HEK293 (cell line): ENCODE data around the gene JAZF1.

ENCODE experiments used
- CTCF ChIA-PET: fragments of 350-600 bp; formaldehyde crosslinking; extraction: SDS; loops from one replicate; lab custom pipeline; 2021; ENCODE audit warnings: antibody characterized with exemption; lab: Yijun Ruan, JAX
- POLR2A ChIA-PET: fragments of 300-600 bp; formaldehyde crosslinking; extraction: SDS; loops from one replicate; lab custom pipeline; 2020; ENCODE audit warnings: antibody characterized with exemption, inconsistent platforms; lab: Yijun Ruan, JAX
- H3K27ac ChIP-seq: fragments of 200-500 bp; sonication (Bioruptor generic); 2 replicates; pipeline ENCODE4 v1.5.1; 2014; ENCODE audit warnings: low read depth, low read length, control low read depth, inconsistent platforms; ENCODE audit errors: extremely low read depth
- H3K36me3 ChIP-seq, 2 experiments: fragments of 200-500 bp in 1 of 2; sonication (Bioruptor generic) in 1 of 2; 1 replicate in 1 of 2; 2 replicates in 1 of 2; pipeline ENCODE4 v1.5.1; 2014 to 2017; ENCODE audit warnings: inconsistent platforms in 2 of 2, low read length in 2 of 2; ENCODE audit not compliant: control insufficient read depth in 2 of 2, insufficient read depth in 1 of 2
- H3K4me1 ChIP-seq: fragments of 200-500 bp; sonication (Bioruptor generic); 2 replicates; pipeline ENCODE4 v1.5.1; 2014; ENCODE audit warnings: mild to moderate bottlenecking, low read length, inconsistent platforms; ENCODE audit not compliant: control insufficient read depth, insufficient read depth
- H3K4me3 ChIP-seq: 2 replicates; pipeline ENCODE4 v1.5.1; 2011; ENCODE audit warnings: low read depth, mild to moderate bottlenecking, control low read depth, low read length, moderate library complexity
- H3K9me3 ChIP-seq: fragments of 200-500 bp; sonication (Bioruptor generic); 2 replicates; pipeline ENCODE4 v1.5.1; 2014; ENCODE audit warnings: low read depth, low read length, inconsistent platforms; ENCODE audit not compliant: control insufficient read depth, insufficient read depth
- OSR2 ChIP-seq: fragments of 450-650 bp; formaldehyde crosslinking; IDR thresholded peaks from 2 replicates; pipeline ENCODE4 v1.5.1; 2016; ENCODE audit warnings: missing biosample characterization, missing genetic modification characterization
- PBX3 ChIP-seq: sonication (generic); formaldehyde crosslinking; IDR thresholded peaks from 2 replicates; pipeline ENCODE4 v1.8.1; 2022; ENCODE audit warnings: mild to moderate bottlenecking, moderate library complexity, missing genetic modification reagents
- YY2 ChIP-seq: fragments of 450-650 bp; formaldehyde crosslinking; IDR thresholded peaks from 2 replicates; pipeline ENCODE4 v1.5.1; 2016; ENCODE audit warnings: missing biosample characterization, missing genetic modification characterization
- ZEB2 ChIP-seq: fragments of 450-650 bp; formaldehyde crosslinking; IDR thresholded peaks from 2 replicates; pipeline ENCODE4 v1.5.1; 2016; ENCODE audit warnings: missing biosample characterization, missing genetic modification characterization
- ZNF114 ChIP-seq: fragments of 450-650 bp; formaldehyde crosslinking; IDR thresholded peaks from 2 replicates; pipeline ENCODE4 v1.5.0; 2017; ENCODE audit warnings: missing biosample characterization, missing genetic modification characterization
- ZNF138 ChIP-seq: fragments of 450-650 bp; formaldehyde crosslinking; IDR thresholded peaks from 2 replicates; pipeline ENCODE4 v1.5.1; 2016; ENCODE audit warnings: missing biosample characterization, missing genetic modification characterization, borderline replicate concordance
- ZNF184 ChIP-seq: fragments of 450-650 bp; IDR thresholded peaks from 2 replicates; pipeline ENCODE4 v1.5.1; 2018; ENCODE audit warnings: missing biosample characterization, mild to moderate bottlenecking, missing genetic modification characterization
- ZNF211 ChIP-seq: fragments of 450-650 bp; formaldehyde crosslinking; IDR thresholded peaks from 2 replicates; pipeline ENCODE4 v1.5.1; 2016; ENCODE audit warnings: low read depth, missing biosample characterization, missing genetic modification characterization
- ZNF214 ChIP-seq: fragments of 450-650 bp; formaldehyde crosslinking; IDR thresholded peaks from 2 replicates; pipeline ENCODE4 v1.5.1; 2017; ENCODE audit warnings: missing biosample characterization, mild to moderate bottlenecking, missing genetic modification characterization, borderline replicate concordance
- ZNF221 ChIP-seq: fragments of 450-650 bp; formaldehyde crosslinking; IDR thresholded peaks from 2 replicates; pipeline ENCODE4 v1.5.1; 2017; ENCODE audit warnings: missing biosample characterization, missing genetic modification characterization, borderline replicate concordance
- ZNF239 ChIP-seq: fragments of 450-650 bp; formaldehyde crosslinking; IDR thresholded peaks from 2 replicates; pipeline ENCODE4 v1.5.1; 2016; ENCODE audit warnings: missing biosample characterization, missing genetic modification characterization
- ZNF248 ChIP-seq: fragments of 450-650 bp; formaldehyde crosslinking; IDR thresholded peaks from 2 replicates; pipeline ENCODE4 v1.5.1; 2017; ENCODE audit warnings: missing biosample characterization, missing genetic modification characterization
- ZNF324 ChIP-seq: fragments of 450-650 bp; formaldehyde crosslinking; IDR thresholded peaks from 2 replicates; pipeline ENCODE4 v1.5.1; 2016; ENCODE audit warnings: missing biosample characterization, missing genetic modification characterization
- ZNF404 ChIP-seq: fragments of 450-650 bp; formaldehyde crosslinking; IDR thresholded peaks from 2 replicates; pipeline ENCODE4 v1.5.1; 2017; ENCODE audit warnings: missing biosample characterization, missing genetic modification characterization
- ZNF416 ChIP-seq: fragments of 450-650 bp; formaldehyde crosslinking; IDR thresholded peaks from 2 replicates; pipeline ENCODE4 v1.5.1; 2016; ENCODE audit warnings: missing biosample characterization, missing genetic modification characterization
- ZNF433 ChIP-seq: fragments of 450-650 bp; formaldehyde crosslinking; IDR thresholded peaks from 2 replicates; pipeline ENCODE4 v1.5.1; 2016; ENCODE audit warnings: missing biosample characterization, missing genetic modification characterization, low read depth
- ZNF645 ChIP-seq: fragments of 450-650 bp; formaldehyde crosslinking; IDR thresholded peaks from 2 replicates; pipeline ENCODE4; 2016; ENCODE audit warnings: missing biosample characterization, missing genetic modification characterization
- ZNF654 ChIP-seq: fragments of 450-650 bp; formaldehyde crosslinking; IDR thresholded peaks from 2 replicates; pipeline ENCODE4 v1.5.1; 2016; ENCODE audit warnings: low read depth, missing biosample characterization, missing genetic modification characterization
- ZNF776 ChIP-seq: fragments of 450-650 bp; formaldehyde crosslinking; IDR thresholded peaks from 2 replicates; pipeline ENCODE4 v1.5.0; 2017; ENCODE audit warnings: missing biosample characterization, missing genetic modification characterization, borderline replicate concordance
- ZSCAN16 ChIP-seq: fragments of 450-650 bp; formaldehyde crosslinking; IDR thresholded peaks from 2 replicates; pipeline ENCODE4 v1.5.1; 2016; ENCODE audit warnings: missing biosample characterization, missing genetic modification characterization
- ZSCAN23 ChIP-seq: fragments of 450-650 bp; formaldehyde crosslinking; IDR thresholded peaks from 2 replicates; pipeline ENCODE4 v1.5.1; 2016; ENCODE audit warnings: missing biosample characterization, missing genetic modification characterization
- TF ChIP-seq, protein P1 (sequence below): fragments of 450-650 bp; formaldehyde crosslinking; IDR thresholded peaks from 2 replicates; pipeline ENCODE4 v1.5.1; 2016; ENCODE audit warnings: missing biosample characterization, missing genetic modification characterization
- TF ChIP-seq, protein P2 (sequence below): fragments of 450-650 bp; formaldehyde crosslinking; IDR thresholded peaks from 2 replicates; pipeline ENCODE4 v1.5.1; 2016; ENCODE audit warnings: missing biosample characterization, missing genetic modification characterization
- TF ChIP-seq, protein P3 (sequence below): fragments of 450-650 bp; IDR thresholded peaks from 2 replicates; pipeline ENCODE4 v1.5.1; 2018; ENCODE audit warnings: missing biosample characterization, mild to moderate bottlenecking, missing genetic modification characterization

Gene JAZF1

DNA sequence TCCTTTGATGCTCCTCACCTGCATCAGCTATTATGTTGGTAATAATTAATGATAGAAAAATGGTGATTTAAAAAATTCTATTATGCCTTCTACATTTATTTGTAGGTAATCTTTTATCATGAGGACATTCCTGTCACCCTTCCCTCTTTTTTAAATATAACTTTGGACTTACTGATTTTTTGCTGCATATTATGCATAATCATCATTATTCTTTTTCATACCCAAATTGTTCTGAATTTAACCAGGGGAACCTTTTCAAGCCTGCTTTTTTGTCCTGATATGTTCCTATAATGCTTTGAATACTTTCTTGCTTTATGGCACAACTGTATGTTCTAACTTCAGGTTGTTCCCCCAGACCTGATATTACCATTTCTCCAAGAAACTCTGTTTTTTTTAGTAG lies 392.2 kb downstream of the JAZF1 start:
- POLR2A ChIA-PET = no interaction called here

DNA sequence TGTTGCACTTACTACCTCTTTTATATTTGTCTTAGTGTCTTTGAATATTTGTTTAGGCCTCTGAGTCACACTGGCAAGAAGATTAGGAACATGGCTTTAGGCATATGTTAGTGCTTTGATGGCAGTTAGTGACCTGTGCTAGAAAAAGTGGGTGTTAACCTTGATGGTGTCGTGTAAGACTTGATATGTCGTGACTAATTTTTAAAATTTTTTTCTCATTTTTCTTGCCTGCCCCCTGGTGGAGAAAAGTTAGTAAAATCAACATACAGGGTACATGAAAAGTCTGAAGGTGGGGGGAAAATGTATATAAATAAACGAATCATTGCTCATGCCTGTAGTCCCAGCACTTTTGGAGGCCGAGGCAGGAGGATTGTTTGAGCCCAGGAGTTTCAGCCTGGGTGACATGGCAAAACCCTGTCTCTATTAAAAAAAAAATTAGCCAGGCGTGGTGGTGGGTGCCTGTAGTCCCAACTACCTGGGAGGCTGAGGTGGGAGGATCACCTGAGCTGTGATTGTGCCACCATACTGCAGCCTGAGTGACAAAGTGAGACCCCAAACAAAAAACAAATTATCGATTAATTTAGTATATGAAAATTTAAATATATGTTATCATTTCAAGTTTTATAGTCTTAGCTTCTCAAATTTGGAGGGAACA lies 396.1 kb downstream of the JAZF1 start:
- Histone ChIP-seq H3K27ac (no peak overlapping the region), H3K4me1 (no peaks in the 10 kb centered on the region; the same call in 1 of the 2 replicates), H3K9me3 (no peaks in the 10 kb centered on the region), H3K36me3 (peaks cover 24 to 27% of the 10 kb centered on the region in 2 experiments), H3K4me3 (no peak overlapping the region)
- TF ChIP-seq ZNF211 (tag by site-specific recombination) (no peak), ZNF654 (peak; percentile 24; the same call in 1 of the 2 replicates), ZNF433 (no peak)
- ChIA-PET POLR2A (no interaction called here), CTCF (interaction anchor here (0.7 to 1.9 kb wide), 8 partner anchors 10 to 589 kb away, joined by 3 to 19 read pairs (median 6); no protein-coding TSS in a partner anchor)

More for the DNA sequence above, 392.2 kb downstream of the JAZF1 start:
- Histone ChIP-seq H3K27ac (no peak overlapping the region), H3K9me3 (no peaks in the 10 kb centered on the region), H3K4me1 (no peaks in the 10 kb centered on the region; the same call in 1 of the 2 replicates), H3K36me3 (peaks cover 42 to 49% of the 10 kb centered on the region in 2 experiments), H3K4me3 (no peak overlapping the region)
- no peak for TF ChIP-seq ZNF324 (tag by site-specific recombination)
- no peak for TF ChIP-seq ZNF184 (tag by site-specific recombination)
- CTCF ChIA-PET = interaction anchor here (1.2 to 1.6 kb wide), 2 partner anchors 13 to 133 kb away, joined by 4 read pairs; no protein-coding TSS in a partner anchor

- peaks cover 17 to 20% of the 10 kb centered on the region in 2 experiments for H3K36me3 ChIP-seq
- H3K9me3 ChIP-seq = no peaks in the 10 kb centered on the region
- CTCF ChIA-PET = interaction anchor here (1.0 to 2.0 kb wide), 7 partner anchors 9 to 583 kb away, joined by 3 to 7 read pairs (median 4); partner anchors contain the start of gene HOXA13
- H3K27ac ChIP-seq = no peak overlapping the region
- H3K4me3 ChIP-seq = no peak overlapping the region
- no peak for TF ChIP-seq PBX3 (CRISPR knock-in tag)
- TF ChIP-seq YY2 (tag by site-specific recombination) = no peak
- TF ChIP-seq ZNF776 (tag by site-specific recombination) = no peak
- no peak for TF ChIP-seq ZSCAN23 (tag by site-specific recombination)
- TF ChIP-seq ZNF138 (tag by site-specific recombination) = no peak
- TF ChIP-seq ZNF214 (tag by site-specific recombination) = no peak
- TF ChIP-seq, protein P1, sequence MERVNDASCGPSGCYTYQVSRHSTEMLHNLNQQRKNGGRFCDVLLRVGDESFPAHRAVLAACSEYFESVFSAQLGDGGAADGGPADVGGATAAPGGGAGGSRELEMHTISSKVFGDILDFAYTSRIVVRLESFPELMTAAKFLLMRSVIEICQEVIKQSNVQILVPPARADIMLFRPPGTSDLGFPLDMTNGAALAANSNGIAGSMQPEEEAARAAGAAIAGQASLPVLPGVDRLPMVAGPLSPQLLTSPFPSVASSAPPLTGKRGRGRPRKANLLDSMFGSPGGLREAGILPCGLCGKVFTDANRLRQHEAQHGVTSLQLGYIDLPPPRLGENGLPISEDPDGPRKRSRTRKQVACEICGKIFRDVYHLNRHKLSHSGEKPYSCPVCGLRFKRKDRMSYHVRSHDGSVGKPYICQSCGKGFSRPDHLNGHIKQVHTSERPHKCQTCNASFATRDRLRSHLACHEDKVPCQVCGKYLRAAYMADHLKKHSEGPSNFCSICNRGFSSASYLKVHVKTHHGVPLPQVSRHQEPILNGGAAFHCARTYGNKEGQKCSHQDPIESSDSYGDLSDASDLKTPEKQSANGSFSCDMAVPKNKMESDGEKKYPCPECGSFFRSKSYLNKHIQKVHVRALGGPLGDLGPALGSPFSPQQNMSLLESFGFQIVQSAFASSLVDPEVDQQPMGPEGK (tag by site-specific recombination) = no peak
- TF ChIP-seq, protein P2, sequence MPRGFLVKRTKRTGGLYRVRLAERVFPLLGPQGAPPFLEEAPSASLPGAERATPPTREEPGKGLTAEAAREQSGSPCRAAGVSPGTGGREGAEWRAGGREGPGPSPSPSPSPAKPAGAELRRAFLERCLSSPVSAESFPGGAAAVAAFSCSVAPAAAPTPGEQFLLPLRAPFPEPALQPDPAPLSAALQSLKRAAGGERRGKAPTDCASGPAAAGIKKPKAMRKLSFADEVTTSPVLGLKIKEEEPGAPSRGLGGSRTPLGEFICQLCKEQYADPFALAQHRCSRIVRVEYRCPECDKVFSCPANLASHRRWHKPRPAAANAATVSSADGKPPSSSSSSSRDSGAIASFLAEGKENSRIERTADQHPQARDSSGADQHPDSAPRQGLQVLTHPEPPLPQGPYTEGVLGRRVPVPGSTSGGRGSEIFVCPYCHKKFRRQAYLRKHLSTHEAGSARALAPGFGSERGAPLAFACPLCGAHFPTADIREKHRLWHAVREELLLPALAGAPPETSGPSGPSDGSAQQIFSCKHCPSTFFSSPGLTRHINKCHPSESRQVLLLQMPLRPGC (tag by site-specific recombination) = no peak
- no peak for TF ChIP-seq ZNF248 (tag by site-specific recombination)
- no peak for TF ChIP-seq ZNF645 (tag by site-specific recombination)
- no peak for TF ChIP-seq OSR2 (tag by site-specific recombination)
- TF ChIP-seq ZNF114 (tag by site-specific recombination) = no peak
- no peak for TF ChIP-seq ZNF221 (tag by site-specific recombination)
- no peak for TF ChIP-seq ZEB2 (tag by site-specific recombination)
- TF ChIP-seq, protein P3, sequence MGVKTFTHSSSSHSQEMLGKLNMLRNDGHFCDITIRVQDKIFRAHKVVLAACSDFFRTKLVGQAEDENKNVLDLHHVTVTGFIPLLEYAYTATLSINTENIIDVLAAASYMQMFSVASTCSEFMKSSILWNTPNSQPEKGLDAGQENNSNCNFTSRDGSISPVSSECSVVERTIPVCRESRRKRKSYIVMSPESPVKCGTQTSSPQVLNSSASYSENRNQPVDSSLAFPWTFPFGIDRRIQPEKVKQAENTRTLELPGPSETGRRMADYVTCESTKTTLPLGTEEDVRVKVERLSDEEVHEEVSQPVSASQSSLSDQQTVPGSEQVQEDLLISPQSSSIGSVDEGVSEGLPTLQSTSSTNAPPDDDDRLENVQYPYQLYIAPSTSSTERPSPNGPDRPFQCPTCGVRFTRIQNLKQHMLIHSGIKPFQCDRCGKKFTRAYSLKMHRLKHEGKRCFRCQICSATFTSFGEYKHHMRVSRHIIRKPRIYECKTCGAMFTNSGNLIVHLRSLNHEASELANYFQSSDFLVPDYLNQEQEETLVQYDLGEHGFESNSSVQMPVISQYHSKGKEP = no peak
- TF ChIP-seq ZNF404 = no peak
- no peak for TF ChIP-seq ZNF239 (tag by site-specific recombination)
- no peak for TF ChIP-seq ZNF654
- no peak for TF ChIP-seq ZSCAN16 (tag by site-specific recombination)
- no peak for TF ChIP-seq ZNF416 (tag by site-specific recombination)
- TF ChIP-seq, all 188 proteins: peak for 0
- no peaks in the 10 kb centered on the region; the same call in 1 of the 2 replicates for H3K4me1 ChIP-seq
- POLR2A ChIA-PET = interaction anchor here (1.2 kb wide), 1 partner anchor 37 kb away, joined by 4 read pairs; no protein-coding TSS in a partner anchor
These were observed 397.7 kb downstream of the JAZF1 start for GRCh38 chr7:27782849-27783248.
